Cardiac muscle cell (in vitro differentiated cells and primary cell): ENCODE data around the gene GNPTAB. TPM values are rescaled to one million over a fixed set of nuclear protein-coding genes. Genes with fewer than 3 reads are reported as not detected.

Experiments used
- DNase-seq, 2 donors: peaks; one replicate each; pipeline versions ENCODE4 v3.0.0 to v3.0.0-alpha.2; 2010 to 2017; ENCODE audit warnings: low read depth in 1 of 2, low spot score in 1 of 2
- H3K27ac ChIP-seq: fragments of 200-600 bp; sonication (generic); 2 replicates; pipeline ENCODE4 v1.5.1; 2016
- H3K27me3 ChIP-seq: fragments of 200-600 bp; sonication (generic); 2 replicates; pipeline ENCODE4 v1.6.0; 2016; ENCODE audit warnings: control low read depth
- H3K36me3 ChIP-seq: fragments of 200-600 bp; sonication (generic); 2 replicates; pipeline ENCODE4 v1.5.1; 2016; ENCODE audit warnings: control low read depth
- H3K4me1 ChIP-seq: fragments of 200-600 bp; sonication (generic); 2 replicates; pipeline ENCODE4 v1.8.1; 2017; ENCODE audit warnings: low read depth, mild to moderate bottlenecking, mixed run types
- H3K4me3 ChIP-seq: fragments of 200-600 bp; sonication (generic); 2 replicates; pipeline ENCODE4 v1.5.1; 2016; ENCODE audit warnings: mild to moderate bottlenecking
- H3K9me3 ChIP-seq: fragments of 200-600 bp; sonication (generic); 2 replicates; pipeline ENCODE4 v1.5.1; 2017; ENCODE audit warnings: low read depth, mild to moderate bottlenecking, control low read depth
- polyA plus RNA-seq: library from polyadenylated mRNA; unstranded; fragments of >200 nt; fragmentation: Nextera tagmentation; extraction: Ambion mirVana; gene quantifications from 2 replicates; pipeline ENCODE4 v1.2.1, GENCODE V29; 2016
- total RNA-seq: library from RNA; depleted of rRNA; stranded (reverse); fragments of >200 nt; gene quantifications from 2 replicates; pipeline ENCODE4 v1.2.3, GENCODE V29; 2016
- TF ChIP-seq, protein P1 (sequence below): IDR thresholded peaks from 2 replicates; pipeline ENCODE4 v1.5.1; 2012; ENCODE audit warnings: low read depth, mild to moderate bottlenecking, low read length

GNPTAB gene
- total and polyA plus RNA-seq, 2 experiments from 2014 or later = 4.0 to 6.2 TPM

DNA sequence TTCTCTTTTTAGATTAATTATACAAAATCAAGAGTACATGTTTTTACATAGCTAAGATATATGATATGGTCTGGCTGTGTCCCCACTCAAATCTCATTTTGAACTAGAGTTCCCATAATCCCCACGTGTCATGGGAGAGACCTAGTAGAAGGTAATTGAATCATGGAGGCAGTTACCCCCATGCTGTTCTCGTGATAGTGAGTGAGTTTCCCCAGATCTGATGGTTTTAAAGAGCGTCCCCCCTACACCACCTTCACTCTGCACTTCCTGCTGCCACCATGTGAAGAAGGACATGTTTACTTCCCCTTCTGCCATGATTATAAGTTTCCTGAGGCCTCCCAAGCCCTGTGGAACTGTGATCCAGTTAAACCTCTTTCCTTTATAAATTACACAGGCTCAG lies 25.2 kb upstream of the GNPTAB start:
- Histone ChIP-seq H3K36me3 (no peaks in the 10 kb centered on the region), H3K27ac (no peak overlapping the region), H3K9me3 (no peaks in the 10 kb centered on the region), H3K4me3 (no peak overlapping the region), H3K27me3 (no peaks in the 10 kb centered on the region), H3K4me1 (no peaks in the 10 kb centered on the region)
- TF ChIP-seq, protein P1, sequence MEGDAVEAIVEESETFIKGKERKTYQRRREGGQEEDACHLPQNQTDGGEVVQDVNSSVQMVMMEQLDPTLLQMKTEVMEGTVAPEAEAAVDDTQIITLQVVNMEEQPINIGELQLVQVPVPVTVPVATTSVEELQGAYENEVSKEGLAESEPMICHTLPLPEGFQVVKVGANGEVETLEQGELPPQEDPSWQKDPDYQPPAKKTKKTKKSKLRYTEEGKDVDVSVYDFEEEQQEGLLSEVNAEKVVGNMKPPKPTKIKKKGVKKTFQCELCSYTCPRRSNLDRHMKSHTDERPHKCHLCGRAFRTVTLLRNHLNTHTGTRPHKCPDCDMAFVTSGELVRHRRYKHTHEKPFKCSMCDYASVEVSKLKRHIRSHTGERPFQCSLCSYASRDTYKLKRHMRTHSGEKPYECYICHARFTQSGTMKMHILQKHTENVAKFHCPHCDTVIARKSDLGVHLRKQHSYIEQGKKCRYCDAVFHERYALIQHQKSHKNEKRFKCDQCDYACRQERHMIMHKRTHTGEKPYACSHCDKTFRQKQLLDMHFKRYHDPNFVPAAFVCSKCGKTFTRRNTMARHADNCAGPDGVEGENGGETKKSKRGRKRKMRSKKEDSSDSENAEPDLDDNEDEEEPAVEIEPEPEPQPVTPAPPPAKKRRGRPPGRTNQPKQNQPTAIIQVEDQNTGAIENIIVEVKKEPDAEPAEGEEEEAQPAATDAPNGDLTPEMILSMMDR = no peak
- no peak for DNase-seq

DNA sequence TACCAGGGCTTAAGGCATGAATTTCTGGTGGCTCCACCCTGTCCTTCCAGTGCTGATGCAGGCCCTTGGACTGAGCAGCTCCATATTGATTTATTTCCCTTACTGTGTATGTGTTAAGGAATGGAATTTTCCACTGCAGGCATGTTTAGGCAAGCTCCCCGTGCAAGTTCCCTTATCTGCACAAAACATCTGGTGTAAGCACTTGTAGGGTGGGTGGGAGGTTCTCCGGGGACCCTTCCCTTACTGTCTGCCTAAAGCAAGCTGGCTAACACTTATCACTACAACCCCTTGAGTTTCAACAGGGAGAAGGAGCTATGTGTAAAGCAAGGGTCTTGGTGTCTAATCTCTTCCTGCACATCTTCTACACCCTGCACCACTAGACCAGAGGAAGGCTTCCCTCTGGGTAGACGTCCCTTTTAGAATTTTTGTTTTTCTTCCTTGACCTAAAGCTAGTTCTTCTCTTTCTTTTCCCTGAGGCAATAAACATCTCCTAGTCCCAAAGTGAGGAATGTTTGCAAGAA lies 24.7 kb upstream of the GNPTAB start:
- no peaks in the 10 kb centered on the region for H3K4me1 ChIP-seq
- H3K4me3 ChIP-seq = no peak overlapping the region
- H3K9me3 ChIP-seq = no peaks in the 10 kb centered on the region
- H3K27me3 ChIP-seq = no peaks in the 10 kb centered on the region
- TF ChIP-seq, protein P1 = no peak
- no peaks in the 10 kb centered on the region for H3K36me3 ChIP-seq
- DNase-seq = no peak
- no peak overlapping the region for H3K27ac ChIP-seq

DNA sequence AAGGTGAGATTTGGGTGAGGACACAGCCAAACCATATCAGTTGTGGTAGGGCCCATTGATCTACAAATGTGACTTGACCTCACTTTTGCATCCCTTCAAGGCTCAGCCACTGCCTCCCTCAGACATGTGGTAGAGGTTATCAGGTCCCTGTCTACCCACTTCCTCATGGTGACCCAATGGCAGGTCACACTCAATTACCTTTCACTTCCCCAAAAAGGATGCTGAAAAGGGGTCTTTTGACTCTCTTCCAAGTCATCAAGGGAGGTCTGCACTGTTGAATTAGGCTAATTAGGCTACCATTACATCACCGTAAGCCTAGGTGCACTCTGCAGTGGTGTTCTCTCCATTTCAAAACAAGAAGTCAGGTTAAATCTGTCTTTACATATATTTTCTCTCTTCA lies 24.0 kb upstream of the GNPTAB start:
- TF ChIP-seq, protein P1 = no peak
- no peak overlapping the region for H3K27ac ChIP-seq
- DNase-seq = no peak

DNA sequence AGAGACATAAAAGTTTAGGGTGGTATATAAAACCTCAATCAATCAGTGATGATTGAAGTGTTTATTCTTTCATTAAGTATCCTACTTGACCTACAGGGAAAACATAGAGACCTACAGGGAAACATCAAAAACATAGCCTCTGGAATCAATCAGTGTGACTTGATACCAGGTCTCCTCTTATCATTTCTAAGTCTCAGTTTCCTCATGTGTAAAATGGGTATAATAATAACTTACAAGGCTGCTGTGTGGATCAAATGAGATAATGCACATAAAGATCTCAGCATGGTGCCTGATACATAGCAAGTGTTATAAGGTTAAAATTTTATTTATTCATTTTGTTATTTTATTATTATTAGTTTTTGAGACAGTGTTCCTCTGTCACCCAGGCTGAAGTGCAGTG lies 22.2 kb upstream of the GNPTAB start:
- H3K27ac ChIP-seq = no peak overlapping the region
- DNase-seq = no peak

More for the DNA sequence above, 24.0 kb upstream of the GNPTAB start:
- no peaks in the 10 kb centered on the region for H3K27me3 ChIP-seq
- no peaks in the 10 kb centered on the region for H3K4me1 ChIP-seq
- no peaks in the 10 kb centered on the region for H3K36me3 ChIP-seq
- no peak overlapping the region for H3K4me3 ChIP-seq
- no peaks in the 10 kb centered on the region for H3K9me3 ChIP-seq

DNA sequence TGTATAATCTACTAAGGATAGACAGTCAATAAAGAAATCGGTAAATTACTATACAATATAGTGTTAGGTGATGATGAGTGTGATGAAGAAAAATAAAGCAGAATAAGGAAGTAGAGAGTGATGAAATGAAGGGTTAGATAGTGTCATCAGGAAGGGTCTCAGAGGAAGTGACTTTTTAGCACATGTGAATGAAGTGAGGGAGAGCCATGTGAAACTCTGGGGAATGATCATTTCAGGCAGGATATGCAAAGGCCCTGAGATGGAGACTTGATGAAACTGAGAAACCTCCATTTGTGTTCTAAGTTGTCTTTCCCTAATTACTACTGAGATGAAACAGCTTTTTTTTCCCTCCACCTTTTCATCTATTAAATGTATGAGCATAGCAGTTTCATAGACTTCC lies 19.4 kb upstream of the GNPTAB start:
- Histone ChIP-seq H3K36me3 (no peaks in the 10 kb centered on the region), H3K27ac (no peak overlapping the region), H3K4me1 (no peaks in the 10 kb centered on the region), H3K27me3 (no peaks in the 10 kb centered on the region), H3K9me3 (no peaks in the 10 kb centered on the region), H3K4me3 (no peak overlapping the region)
- TF ChIP-seq, protein P1 = no peak
- no peak for DNase-seq

More for the DNA sequence above, 22.2 kb upstream of the GNPTAB start:
- no peaks in the 10 kb centered on the region for H3K4me1 ChIP-seq
- no peaks in the 10 kb centered on the region for H3K36me3 ChIP-seq
- no peaks in the 10 kb centered on the region for H3K27me3 ChIP-seq
- no peaks in the 10 kb centered on the region for H3K9me3 ChIP-seq
- TF ChIP-seq, protein P1 = no peak
- no peak overlapping the region for H3K4me3 ChIP-seq

DNA sequence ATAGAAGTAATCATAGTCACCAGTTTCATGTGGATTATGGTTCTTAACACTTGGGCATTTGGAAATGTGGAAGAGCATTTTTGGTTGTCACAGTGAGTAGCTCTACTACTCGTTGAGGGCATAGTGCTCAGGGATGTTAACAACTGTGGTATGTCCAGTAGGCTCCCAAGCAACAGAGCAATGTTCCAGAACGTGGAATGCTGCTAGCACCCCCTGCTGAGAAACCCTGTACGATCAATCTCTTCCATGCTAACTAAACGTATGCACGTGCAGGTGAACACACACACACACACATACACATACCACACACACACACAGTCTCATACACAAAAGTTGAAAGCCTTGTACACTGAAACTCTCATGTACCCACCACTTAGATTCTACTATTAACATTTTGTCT lies 16.6 kb upstream of the GNPTAB start:
- no peaks in the 10 kb centered on the region for H3K9me3 ChIP-seq
- no peaks in the 10 kb centered on the region for H3K4me1 ChIP-seq
- H3K4me3 ChIP-seq = no peak overlapping the region
- no peaks in the 10 kb centered on the region for H3K27me3 ChIP-seq
- TF ChIP-seq, protein P1 = no peak
- no peaks in the 10 kb centered on the region for H3K36me3 ChIP-seq
- no peak overlapping the region for H3K27ac ChIP-seq
- DNase-seq = no peak
